ENCODE results near the gene CCDC17. TPM values are rescaled to one million over a fixed set of nuclear protein-coding genes. Genes with fewer than 3 reads are reported as not detected.

The CCDC17 gene
- total RNA-seq, 1 donor from 2014 or later = 1.2 TPM

GRCh38 chr1:45585110-45585426 is 38.8 kb downstream of the CCDC17 start:
- no peak for DNase-seq
- Histone ChIP-seq H3K27ac (replicated peaks) (peak overlapping the region; percentile 97), H3K4me1 (peaks cover 42% of the 10 kb centered on the region), H3K36me3 (no peaks in the 10 kb centered on the region), H3K27me3 (ENCODE audit: low read depth) (no peaks in the 10 kb centered on the region), H3K4me3 (peak overlapping the region; percentile 92), H3K9me3 (replicated peaks) (no peaks in the 10 kb centered on the region)
- intact Hi-C loops (cut with micrococcal nuclease) = loop anchor here (10.0 kb wide), 1 partner anchor 100 kb away; the partner anchor contains the start of genes GPBP1L1 and TMEM69
- no peak for TF ChIP-seq CTCF (IDR thresholded peaks at IDR 0.05; ENCODE audit: borderline replicate concordance)

GRCh38 chr1:45584351-45585109 is 39.3 kb downstream of the CCDC17 start:
- peak; percentile 90 for DNase-seq
- no peaks in the 10 kb centered on the region for H3K27me3 ChIP-seq (ENCODE audit: low read depth)
- H3K36me3 ChIP-seq = no peaks in the 10 kb centered on the region
- intact Hi-C loops (cut with micrococcal nuclease) = loop anchor here (10.0 kb wide), 1 partner anchor 100 kb away; the partner anchor contains the start of genes GPBP1L1 and TMEM69
- no peak for TF ChIP-seq CTCF (IDR thresholded peaks at IDR 0.05; ENCODE audit: borderline replicate concordance)
- H3K9me3 ChIP-seq (replicated peaks) = no peaks in the 10 kb centered on the region
- H3K27ac ChIP-seq (replicated peaks) = peak overlapping the region; percentile 97
- peaks cover 37% of the 10 kb centered on the region for H3K4me1 ChIP-seq
- peak overlapping the region; percentile 92 for H3K4me3 ChIP-seq

GRCh38 chr1:45583666-45584350 is 40.0 kb downstream of the CCDC17 start, which contains the start of gene NASP:
Gene NASP (plus strand): TSS chr1:45584041. CDS start chr1:45584147, 106 bp downstream.
- Histone ChIP-seq H3K36me3 (no peaks in the 10 kb centered on the region), H3K9me3 (replicated peaks) (no peaks in the 10 kb centered on the region), H3K27ac (replicated peaks) (peak within 1 kb of the TSS; percentile 97), H3K4me1 (peaks cover 37% of the 10 kb centered on the region), H3K27me3 (ENCODE audit: low read depth) (no peaks in the 10 kb centered on the region), H3K4me3 (peak within 1 kb of the TSS; percentile 92)
- no peak for TF ChIP-seq CTCF (IDR thresholded peaks at IDR 0.05; ENCODE audit: borderline replicate concordance)
- intact Hi-C loops (cut with micrococcal nuclease) = loop anchor here (10.0 kb wide), 1 partner anchor 101 kb away; the partner anchor contains the start of genes GPBP1L1 and TMEM69
- peak; percentile 91 for DNase-seq

- no peak for TF ChIP-seq CTCF (IDR thresholded peaks at IDR 0.05; ENCODE audit: borderline replicate concordance)
- Histone ChIP-seq H3K4me3 (peak overlapping the region; percentile 92), H3K36me3 (no peaks in the 10 kb centered on the region), H3K4me1 (peaks cover 37% of the 10 kb centered on the region), H3K27ac (replicated peaks) (peak overlapping the region; percentile 97), H3K9me3 (replicated peaks) (no peaks in the 10 kb centered on the region), H3K27me3 (ENCODE audit: low read depth) (no peaks in the 10 kb centered on the region)
- peak; percentile 94 for DNase-seq
- intact Hi-C loops (cut with micrococcal nuclease) = loop anchor here (10.0 kb wide), 1 partner anchor 102 kb away; the partner anchor contains the start of genes GPBP1L1 and TMEM69
These were observed 40.6 kb downstream of the CCDC17 start for GRCh38 chr1:45583264-45583665.

- intact Hi-C loops (cut with micrococcal nuclease) = loop anchor here (10.0 kb wide), 1 partner anchor 209 kb away; no protein-coding TSS in a partner anchor
- Histone ChIP-seq H3K9me3 (replicated peaks) (no peaks in the 10 kb centered on the region), H3K27me3 (ENCODE audit: low read depth) (no peaks in the 10 kb centered on the region), H3K36me3 (peaks cover 3% of the 10 kb centered on the region), H3K27ac (replicated peaks) (no peak overlapping the region), H3K4me3 (no peak overlapping the region), H3K4me1 (no peaks in the 10 kb centered on the region)
- TF ChIP-seq CTCF (IDR thresholded peaks at IDR 0.05; ENCODE audit: borderline replicate concordance) = no peak
- no peak for DNase-seq
These were observed 49.7 kb downstream of the CCDC17 start for GRCh38 chr1:45574105-45574626.
